HepG2 (cell line): ENCODE measurements around the gene IFNLR1. TPM values are rescaled to one million over a fixed set of nuclear protein-coding genes. Genes with fewer than 3 reads are reported as not detected.

Source experiments
- ATAC-seq: fragments of 200-7000 bp; cut with Tn5 transposase; 3 replicates; pipeline ENCODE4 v1.9.1; 2020; ENCODE audit warnings: mild to moderate bottlenecking, moderate library complexity
- BruUV-seq: library from RNA; stranded (reverse); fragments of 400-500 nt; replicated peaks from 2 replicates; lab custom pipeline; 2021; lab: Mats Ljungman, UMichigan
- CTCF ChIA-PET: fragments of 300-600 bp; formaldehyde crosslinking; extraction: SDS; loops from one replicate; lab custom pipeline; 2021; ENCODE audit warnings: low total read pairs, inconsistent platforms, low intra/inter-chr PET ratio; lab: Yijun Ruan, JAX
- POLR2A ChIA-PET: fragments of 350-600 bp; sonication (Branson Sonifier 250); formaldehyde crosslinking; loops from one replicate; lab custom pipeline; 2020; ENCODE audit warnings: antibody characterized with exemption, inconsistent platforms; lab: Yijun Ruan, JAX
- DNase-seq: peaks from one replicate; pipeline ENCODE4 v3.0.0-alpha.2; 2015; ENCODE audit warnings: low spot score
- FAIRE-seq: peaks from 3 replicates; lab custom pipeline; 2011; peaks lifted over from hg19 to GRCh38; lab: Jason Lieb, UNC
- H2AFZ ChIP-seq: one replicate; pipeline ENCODE4 v1.6.1; 2011; ENCODE audit warnings: low read length, inconsistent platforms
- H3K27ac ChIP-seq: fragments of 300-600 bp; 3 replicates; pipeline ENCODE4 v1.8.0; 2011; ENCODE audit warnings: mixed run types, mild to moderate bottlenecking, mixed read lengths, low read length, inconsistent platforms; ENCODE audit not compliant: insufficient read depth; ENCODE audit errors: extremely low read length
- H3K27me3 ChIP-seq, 2 experiments: fragments of 200-600 bp in 1 of 2; 2 replicates in 1 of 2; 3 replicates in 1 of 2; pipeline versions ENCODE4 v1.6.0 to v1.8.0; 2011; ENCODE audit warnings: low read length in 2 of 2, mild to moderate bottlenecking in 2 of 2, moderate library complexity in 2 of 2, inconsistent platforms in 1 of 2; ENCODE audit not compliant: insufficient read depth in 2 of 2, control insufficient read depth in 1 of 2
- H3K36me3 ChIP-seq, 2 experiments: fragments of 200-600 bp in 1 of 2; replicated peaks in 1 of 2; 2 replicates in 1 of 2; 3 replicates in 1 of 2; pipeline versions ENCODE4 v1.5.1 to v1.8.0; 2011; ENCODE audit warnings: low read length in 2 of 2, inconsistent platforms in 1 of 2; ENCODE audit not compliant: insufficient read depth in 2 of 2, control insufficient read depth in 1 of 2
- H3K4me1 ChIP-seq: 2 replicates; pipeline ENCODE4 v1.5.1; 2012; ENCODE audit warnings: low read length, inconsistent platforms; ENCODE audit not compliant: insufficient read depth
- H3K4me2 ChIP-seq: 2 replicates; pipeline ENCODE4 v1.6.0; 2011; ENCODE audit warnings: low read depth, low read length, inconsistent platforms
- H3K4me3 ChIP-seq, 3 experiments: fragments of 200-600 bp in 1 of 3; sonication (generic), shearing (Covaris generic) in 1 of 3; replicated peaks in 1 of 3; 2 replicates each; pipeline ENCODE4 v1.5.1; 2011 to 2016; ENCODE audit warnings: low read length in 3 of 3, inconsistent platforms in 2 of 3, low read depth in 2 of 3, mild to moderate bottlenecking in 2 of 3, control low read depth in 1 of 3, mixed read lengths in 1 of 3; ENCODE audit not compliant: insufficient read depth in 1 of 3
- H3K79me2 ChIP-seq: one replicate; pipeline ENCODE4 v1.6.1; 2011; ENCODE audit warnings: low read length, inconsistent platforms; ENCODE audit not compliant: insufficient read depth
- H3K9ac ChIP-seq: 2 replicates; pipeline ENCODE4 v1.6.0; 2011; ENCODE audit warnings: mild to moderate bottlenecking, low read depth, low read length, inconsistent platforms; ENCODE audit not compliant: insufficient read depth
- H3K9me3 ChIP-seq: 2 replicates; pipeline ENCODE4 v1.5.1; 2012; ENCODE audit warnings: mild to moderate bottlenecking, low read length
- H4K20me1 ChIP-seq: 2 replicates; pipeline ENCODE4 v1.6.0; 2011; ENCODE audit warnings: inconsistent platforms, mild to moderate bottlenecking, low read length, moderate library complexity; ENCODE audit not compliant: insufficient read depth
- ARID4A ChIP-seq: sonication (generic); formaldehyde crosslinking; IDR thresholded peaks from 2 replicates; pipeline ENCODE4 v1.5.0; 2020; ENCODE audit warnings: mild to moderate bottlenecking, missing genetic modification reagents, borderline replicate concordance
- CREM ChIP-seq, 2 experiments: sonication (generic) in 1 of 2; formaldehyde crosslinking in 1 of 2; IDR thresholded peaks; 2 replicates each; pipeline versions ENCODE4 v1.4.0 to v1.6.1; 2016 to 2020; ENCODE audit warnings: antibody characterized with exemption in 1 of 2, mild to moderate bottlenecking in 1 of 2, missing genetic modification reagents in 1 of 2
- FOXM1 ChIP-seq: sonication (generic); formaldehyde crosslinking; IDR thresholded peaks from 2 replicates; pipeline ENCODE4 v1.5.0; 2020; ENCODE audit warnings: missing genetic modification reagents
- HHEX ChIP-seq: IDR thresholded peaks from 2 replicates; pipeline ENCODE4 v1.6.1; 2016; ENCODE audit warnings: control low read depth
- HOXA3 ChIP-seq: sonication (generic); formaldehyde crosslinking; IDR thresholded peaks from 2 replicates; pipeline ENCODE4 v1.5.0; 2020; ENCODE audit warnings: missing genetic modification reagents
- NFE2 ChIP-seq: sonication (generic); formaldehyde crosslinking; IDR thresholded peaks from 2 replicates; pipeline ENCODE4 v1.4.0; 2020; ENCODE audit warnings: missing genetic modification reagents
- NFRKB ChIP-seq: fragments of 450-650 bp; IDR thresholded peaks from 2 replicates; pipeline ENCODE4 v1.6.1; 2017
- SNAPC2 ChIP-seq: sonication (generic); formaldehyde crosslinking; IDR thresholded peaks from 2 replicates; pipeline ENCODE4 v1.8.1; 2022; ENCODE audit warnings: mild to moderate bottlenecking, missing genetic modification reagents
- ZBTB34 ChIP-seq: sonication (generic); formaldehyde crosslinking; IDR thresholded peaks from 2 replicates; pipeline ENCODE4 v1.8.0; 2022; ENCODE audit warnings: mild to moderate bottlenecking, missing genetic modification reagents
- ZNF263 ChIP-seq: sonication (generic); formaldehyde crosslinking; IDR thresholded peaks from 2 replicates; pipeline ENCODE4 v1.4.0; 2020; ENCODE audit warnings: missing genetic modification reagents
- ZNF547 ChIP-seq: sonication (generic); formaldehyde crosslinking; IDR thresholded peaks from 2 replicates; pipeline ENCODE4 v1.5.1; 2020; ENCODE audit warnings: mild to moderate bottlenecking, missing genetic modification reagents
- ZZZ3 ChIP-seq: sonication (generic); formaldehyde crosslinking; IDR thresholded peaks from 2 replicates; pipeline ENCODE4 v1.4.0; 2020; ENCODE audit warnings: missing genetic modification reagents, mild to moderate bottlenecking, borderline replicate concordance
- WGBS: methylation state at CpG from one replicate; pipeline ENCODE4 v1.1.6; 2017; ENCODE audit warnings: low lambda C conversion rate; 5-methylcytosine and 5-hydroxymethylcytosine counted together
- in situ Hi-C: cut with HindIII; loops from 2 replicates; pipeline ENCODE4 v1.10.0; 2017; ENCODE audit warnings: low pct_unique_long_range_greater_than_20kb; ENCODE audit not compliant: extremely low pct_ligation_motif_present
- intact Hi-C: fragments of 100-400 bp; cut with micrococcal nuclease; formaldehyde crosslinking; loops from one replicate; pipeline ENCODE4 v1.10.0; 2022; ENCODE audit not compliant: unreplicated experiment
- polyA plus RNA-seq, 8 experiments: library from polyadenylated mRNA; depleted of rRNA in 3 of 8; stranded (reverse) in 7 of 8; unstranded in 1 of 8; fragments of >200 nt; fragmentation: Illumina TruSeq in 4 of 8; extraction: Trizol in 4 of 8; gene quantifications; 2 replicates each; pipeline versions ENCODE4 v1.2.1 to v1.2.3, GENCODE V29; 2011 to 2016; ENCODE audit warnings: low read depth in 4 of 8, missing spikeins in 1 of 8, mixed read lengths in 1 of 8; ENCODE audit not compliant: insufficient read depth in 1 of 8
- total RNA-seq, 5 experiments: library from RNA; depleted of rRNA; stranded (reverse); fragments of >200 nt; fragmentation: Illumina TruSeq; extraction: Trizol; gene quantifications; 2 replicates each; pipeline ENCODE4 v1.2.3, GENCODE V29; 2016; ENCODE audit warnings: low read depth in 1 of 5
- TF ChIP-seq, protein P1 (sequence below): sonication (generic); formaldehyde crosslinking; IDR thresholded peaks from 2 replicates; pipeline ENCODE4 v1.4.0; 2020; ENCODE audit warnings: missing genetic modification reagents, borderline replicate concordance
- TF ChIP-seq, protein P2 (sequence below): sonication (generic); formaldehyde crosslinking; IDR thresholded peaks from 2 replicates; pipeline ENCODE4 v1.8.1; 2023; ENCODE audit warnings: missing genetic modification reagents, inconsistent platforms, borderline replicate concordance

Gene IFNLR1
- total and polyA plus RNA-seq, 2 of the 13 experiments (the other 11 are each of a cell fraction or from before 2014, with no cell fraction given) = 3.8 to 8.5 TPM

- peak; percentile 42; the same call in 1 of the 2 replicates for TF ChIP-seq ARID4A (CRISPR knock-in tag)
- TF ChIP-seq ZNF263 (CRISPR knock-in tag) = 0 out of 2 replicates have a peak, but pooled peaks have one; percentile 28
Observed at GRCh38 chr1:24105368-24106160, 81.5 kb downstream of the IFNLR1 start (continued).

DNA sequence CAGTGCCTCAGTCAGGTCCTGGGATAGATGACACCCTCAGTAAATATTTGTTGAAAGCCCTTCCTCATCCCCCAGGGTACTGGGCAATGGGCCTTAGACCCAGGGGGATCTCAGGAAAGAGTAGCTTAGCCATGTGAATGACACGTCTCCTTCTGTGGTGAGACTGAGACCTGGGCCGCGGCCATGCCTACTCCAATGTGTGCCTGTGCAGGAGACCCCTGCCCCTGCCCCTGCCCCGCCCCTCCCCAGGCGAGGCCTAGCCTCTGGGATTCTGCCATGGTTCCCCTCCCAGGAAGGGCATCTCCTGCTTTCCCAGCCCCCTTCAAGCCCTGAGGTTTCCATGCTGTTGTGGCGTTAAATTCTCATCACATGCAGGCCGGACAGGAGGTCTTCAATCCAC lies 82.2 kb downstream of the IFNLR1 start:
- peaks cover 80% of the 10 kb centered on the region for H3K4me1 ChIP-seq
- H3K4me3 ChIP-seq = no peak overlapping the region
- POLR2A ChIA-PET = interaction anchor here (1.8 kb wide), 1 partner anchor 10 kb away, joined by 4 read pairs; no protein-coding TSS in a partner anchor
- intact Hi-C loops (no loop called here), in situ Hi-C loops (loop anchor here (5.0 kb wide), 1 partner anchor 33 kb away; no protein-coding TSS in a partner anchor)
- no peak overlapping the region for H3K27ac ChIP-seq
- no peak for DNase-seq
- no peaks in the 10 kb centered on the region for H4K20me1 ChIP-seq
- H3K79me2 ChIP-seq = peaks cover 6% of the 10 kb centered on the region
- no peaks in the 10 kb centered on the region; a peak in 1 of 5 replicates for H3K27me3 ChIP-seq
- CTCF ChIA-PET = no interaction called here
- no peak overlapping the region for H3K4me2 ChIP-seq
- no peaks in the 10 kb centered on the region; a peak in 1 of 5 replicates for H3K36me3 ChIP-seq
- H3K9ac ChIP-seq = 0 out of 2 replicates have a peak overlapping the region, but pooled peaks have one; percentile 29
- FAIRE-seq = no peak
- H2AFZ ChIP-seq = no peak overlapping the region
- 93% methylated on average over 4 of the region's 7 CpGs for WGBS
- BruUV-seq = no TSS peak
- no peak for ATAC-seq
- H3K9me3 ChIP-seq = no peaks in the 10 kb centered on the region
- TF ChIP-seq HHEX (CRISPR knock-in tag) (no peak), ZBTB34 (CRISPR knock-in tag) (no peak), CREM (IDR thresholded peaks at IDR 0.05) (no peak), CREM (CRISPR knock-in tag; IDR thresholded peaks at IDR 0.05) (no peak), ZNF547 (CRISPR knock-in tag) (no peak), ZZZ3 (CRISPR knock-in tag) (no peak), NFRKB (no peak), FOXM1 (no peak), NFE2 (CRISPR knock-in tag) (no peak), HOXA3 (no peak), SNAPC2 (CRISPR knock-in tag) (no peak)
- TF ChIP-seq, protein P1, sequence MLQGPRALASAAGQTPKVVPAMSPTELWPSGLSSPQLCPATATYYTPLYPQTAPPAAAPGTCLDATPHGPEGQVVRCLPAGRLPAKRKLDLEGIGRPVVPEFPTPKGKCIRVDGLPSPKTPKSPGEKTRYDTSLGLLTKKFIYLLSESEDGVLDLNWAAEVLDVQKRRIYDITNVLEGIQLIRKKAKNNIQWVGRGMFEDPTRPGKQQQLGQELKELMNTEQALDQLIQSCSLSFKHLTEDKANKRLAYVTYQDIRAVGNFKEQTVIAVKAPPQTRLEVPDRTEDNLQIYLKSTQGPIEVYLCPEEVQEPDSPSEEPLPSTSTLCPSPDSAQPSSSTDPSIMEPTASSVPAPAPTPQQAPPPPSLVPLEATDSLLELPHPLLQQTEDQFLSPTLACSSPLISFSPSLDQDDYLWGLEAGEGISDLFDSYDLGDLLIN (CRISPR knock-in tag) = no peak
- TF ChIP-seq, protein P2, sequence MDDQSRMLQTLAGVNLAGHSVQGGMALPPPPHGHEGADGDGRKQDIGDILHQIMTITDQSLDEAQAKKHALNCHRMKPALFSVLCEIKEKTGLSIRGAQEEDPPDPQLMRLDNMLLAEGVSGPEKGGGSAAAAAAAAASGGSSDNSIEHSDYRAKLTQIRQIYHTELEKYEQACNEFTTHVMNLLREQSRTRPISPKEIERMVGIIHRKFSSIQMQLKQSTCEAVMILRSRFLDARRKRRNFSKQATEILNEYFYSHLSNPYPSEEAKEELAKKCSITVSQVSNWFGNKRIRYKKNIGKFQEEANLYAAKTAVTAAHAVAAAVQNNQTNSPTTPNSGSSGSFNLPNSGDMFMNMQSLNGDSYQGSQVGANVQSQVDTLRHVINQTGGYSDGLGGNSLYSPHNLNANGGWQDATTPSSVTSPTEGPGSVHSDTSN (CRISPR knock-in tag) = no peak
